Smooth muscle cell (in vitro differentiated cells): ENCODE results near the gene SMYD3. TPM values are rescaled to one million over a fixed set of nuclear protein-coding genes. Genes with fewer than 3 reads are reported as not detected.

ENCODE experiments used
- DNase-seq: peaks from one replicate; lab custom pipeline; 2025; ENCODE audit not compliant: unreplicated experiment; lab: John Stamatoyannopoulos, UW
- H2AFZ ChIP-seq: fragments of 200-600 bp; sonication (generic); 2 replicates; pipeline ENCODE4 v1.6.0; 2016; ENCODE audit warnings: antibody characterized with exemption, low read depth, mild to moderate bottlenecking
- H3F3A ChIP-seq: fragments of 200-600 bp; sonication (generic); 2 replicates; pipeline ENCODE4 v1.6.0; 2017; ENCODE audit warnings: antibody characterized with exemption, low read depth
- H3K27ac ChIP-seq: fragments of 200-600 bp; sonication (generic); 2 replicates; pipeline ENCODE4 v1.5.1; 2016; ENCODE audit warnings: low read depth, mild to moderate bottlenecking
- H3K27me3 ChIP-seq: fragments of 200-600 bp; sonication (generic); 2 replicates; pipeline ENCODE4 v1.6.1; 2016; ENCODE audit warnings: low read depth, mild to moderate bottlenecking
- H3K36me3 ChIP-seq: fragments of 200-600 bp; sonication (generic); 2 replicates; pipeline ENCODE4 v1.5.1; 2016; ENCODE audit warnings: low read depth
- H3K4me1 ChIP-seq: fragments of 200-600 bp; sonication (generic); 2 replicates; pipeline ENCODE4 v1.5.1; 2016; ENCODE audit warnings: low read depth
- H3K4me2 ChIP-seq: fragments of 200-600 bp; sonication (generic); 2 replicates; pipeline ENCODE4 v1.6.0; 2016; ENCODE audit warnings: mild to moderate bottlenecking
- H3K4me3 ChIP-seq: fragments of 200-600 bp; sonication (generic); 2 replicates; pipeline ENCODE4 v1.5.1; 2016; ENCODE audit warnings: mild to moderate bottlenecking
- H3K79me2 ChIP-seq: fragments of 200-600 bp; sonication (generic); 2 replicates; pipeline ENCODE4 v1.6.0; 2016; ENCODE audit warnings: low read depth, mild to moderate bottlenecking
- H3K9ac ChIP-seq: fragments of 200-600 bp; sonication (generic); 2 replicates; pipeline ENCODE4 v1.6.0; 2016; ENCODE audit warnings: low read depth
- H3K9me3 ChIP-seq: fragments of 200-600 bp; sonication (generic); replicated peaks from 2 replicates; pipeline ENCODE4 v1.5.1; 2016; ENCODE audit warnings: low read depth
- H4K20me1 ChIP-seq: fragments of 200-600 bp; sonication (generic); 2 replicates; pipeline ENCODE4 v1.6.0; 2016; ENCODE audit warnings: low read depth
- WGBS: methylation state at CpG from one replicate; pipeline ENCODE4 v1.1.7; 2016; ENCODE audit warnings: low lambda C conversion rate; 5-methylcytosine and 5-hydroxymethylcytosine counted together
- polyA plus RNA-seq: library from polyadenylated mRNA; unstranded; fragments of >200 nt; fragmentation: Nextera tagmentation; extraction: Ambion mirVana; gene quantifications from 2 replicates; pipeline ENCODE4 v1.2.1, GENCODE V29; 2016
- small RNA-seq: library from RNA; depleted of rRNA; stranded (forward); fragments of <200 nt; gene quantifications from one replicate; pipeline ENCODE3, GENCODE V24; 2014
- total RNA-seq: library from RNA; depleted of rRNA; stranded (reverse); fragments of >200 nt; gene quantifications from 2 replicates; pipeline ENCODE4 v1.2.3, GENCODE V29; 2014
- TF ChIP-seq, protein P1 (sequence below): fragments of 200-600 bp; sonication (generic); IDR thresholded peaks from 2 replicates; pipeline ENCODE4 v1.5.1; 2017; ENCODE audit warnings: borderline replicate concordance, mild to moderate bottlenecking, antibody characterized with exemption; ENCODE audit not compliant: insufficient read depth, poor library complexity, severe bottlenecking

SMYD3 gene
- total and polyA plus RNA-seq, 2 experiments from 2014 or later = 162 to 301 TPM

- 97% methylated on average over 13 of the region's 13 CpGs for WGBS
- no peaks in the 10 kb centered on the region for H3K4me1 ChIP-seq
- no peak overlapping the region for H2AFZ ChIP-seq
- H3K9ac ChIP-seq = no peak overlapping the region
- TF ChIP-seq, protein P1, sequence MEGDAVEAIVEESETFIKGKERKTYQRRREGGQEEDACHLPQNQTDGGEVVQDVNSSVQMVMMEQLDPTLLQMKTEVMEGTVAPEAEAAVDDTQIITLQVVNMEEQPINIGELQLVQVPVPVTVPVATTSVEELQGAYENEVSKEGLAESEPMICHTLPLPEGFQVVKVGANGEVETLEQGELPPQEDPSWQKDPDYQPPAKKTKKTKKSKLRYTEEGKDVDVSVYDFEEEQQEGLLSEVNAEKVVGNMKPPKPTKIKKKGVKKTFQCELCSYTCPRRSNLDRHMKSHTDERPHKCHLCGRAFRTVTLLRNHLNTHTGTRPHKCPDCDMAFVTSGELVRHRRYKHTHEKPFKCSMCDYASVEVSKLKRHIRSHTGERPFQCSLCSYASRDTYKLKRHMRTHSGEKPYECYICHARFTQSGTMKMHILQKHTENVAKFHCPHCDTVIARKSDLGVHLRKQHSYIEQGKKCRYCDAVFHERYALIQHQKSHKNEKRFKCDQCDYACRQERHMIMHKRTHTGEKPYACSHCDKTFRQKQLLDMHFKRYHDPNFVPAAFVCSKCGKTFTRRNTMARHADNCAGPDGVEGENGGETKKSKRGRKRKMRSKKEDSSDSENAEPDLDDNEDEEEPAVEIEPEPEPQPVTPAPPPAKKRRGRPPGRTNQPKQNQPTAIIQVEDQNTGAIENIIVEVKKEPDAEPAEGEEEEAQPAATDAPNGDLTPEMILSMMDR = no peak
- no peaks in the 10 kb centered on the region for H3K9me3 ChIP-seq
- DNase-seq = no peak
- H4K20me1 ChIP-seq = peaks cover 13% of the 10 kb centered on the region
- H3K27ac ChIP-seq = no peak overlapping the region
- H3K27me3 ChIP-seq = no peaks in the 10 kb centered on the region
- peaks cover 3% of the 10 kb centered on the region for H3F3A ChIP-seq
- no peak overlapping the region for H3K4me3 ChIP-seq
- no peak overlapping the region for H3K4me2 ChIP-seq
- H3K79me2 ChIP-seq = no peaks in the 10 kb centered on the region
- H3K36me3 ChIP-seq = peaks cover 9% of the 10 kb centered on the region
These were observed 806.4 kb downstream of the SMYD3 start for GRCh38 chr1:245700631-245701030.

Small RNAs within 50 kb of the gene (small RNA-seq; reads per million reads assigned to genes)
- gene AL356583.2 (not detected), gene RF00019 (not detected), gene RNU6-1283P (0.16 reads per million)

Other genes starting within 250 kb of the SMYD3 start
- gene TFB2M, start 59.0 kb upstream of the SMYD3 start, total RNA-seq = 22.5 and 24.0 TPM in 2 replicates
- 15.0 and 16.8 TPM in 2 replicates for gene TFB2M, start 59.0 kb upstream of the SMYD3 start, polyA plus RNA-seq
- gene CNST, start 59.2 kb upstream of the SMYD3 start, total RNA-seq = 11.0 and 16.9 TPM in 2 replicates
- gene CNST, start 59.2 kb upstream of the SMYD3 start, polyA plus RNA-seq = 6.7 and 7.3 TPM in 2 replicates
- gene SCCPDH, start 217.1 kb upstream of the SMYD3 start, total RNA-seq = 23.7 and 27.0 TPM in 2 replicates
- 19.6 and 26.2 TPM in 2 replicates for gene SCCPDH, start 217.1 kb upstream of the SMYD3 start, polyA plus RNA-seq